NCI-H1092 treated with DMSO at 0.1 percent for 48 hours (cell line): ENCODE results near the gene ABCF3.
"Not testable (repeated sequence)": the region's sequence is repeated elsewhere in the genome, so short reads cannot be mapped to it uniquely, and the experiment has no call there.

ENCODE experiments used
- DNase-seq: peaks from one replicate; lab custom pipeline; 2025; lab: John Stamatoyannopoulos, UW

The ABCF3 gene, protein sequence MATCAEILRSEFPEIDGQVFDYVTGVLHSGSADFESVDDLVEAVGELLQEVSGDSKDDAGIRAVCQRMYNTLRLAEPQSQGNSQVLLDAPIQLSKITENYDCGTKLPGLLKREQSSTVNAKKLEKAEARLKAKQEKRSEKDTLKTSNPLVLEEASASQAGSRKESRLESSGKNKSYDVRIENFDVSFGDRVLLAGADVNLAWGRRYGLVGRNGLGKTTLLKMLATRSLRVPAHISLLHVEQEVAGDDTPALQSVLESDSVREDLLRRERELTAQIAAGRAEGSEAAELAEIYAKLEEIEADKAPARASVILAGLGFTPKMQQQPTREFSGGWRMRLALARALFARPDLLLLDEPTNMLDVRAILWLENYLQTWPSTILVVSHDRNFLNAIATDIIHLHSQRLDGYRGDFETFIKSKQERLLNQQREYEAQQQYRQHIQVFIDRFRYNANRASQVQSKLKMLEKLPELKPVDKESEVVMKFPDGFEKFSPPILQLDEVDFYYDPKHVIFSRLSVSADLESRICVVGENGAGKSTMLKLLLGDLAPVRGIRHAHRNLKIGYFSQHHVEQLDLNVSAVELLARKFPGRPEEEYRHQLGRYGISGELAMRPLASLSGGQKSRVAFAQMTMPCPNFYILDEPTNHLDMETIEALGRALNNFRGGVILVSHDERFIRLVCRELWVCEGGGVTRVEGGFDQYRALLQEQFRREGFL

GRCh38 chr3:184186184-184186901 lies at the start of gene ABCF3:
Gene ABCF3 (plus strand): TSS chr3:184186199. CDS start chr3:184186208, 9 bp downstream.
- DNase-seq, result no peak

DNA sequence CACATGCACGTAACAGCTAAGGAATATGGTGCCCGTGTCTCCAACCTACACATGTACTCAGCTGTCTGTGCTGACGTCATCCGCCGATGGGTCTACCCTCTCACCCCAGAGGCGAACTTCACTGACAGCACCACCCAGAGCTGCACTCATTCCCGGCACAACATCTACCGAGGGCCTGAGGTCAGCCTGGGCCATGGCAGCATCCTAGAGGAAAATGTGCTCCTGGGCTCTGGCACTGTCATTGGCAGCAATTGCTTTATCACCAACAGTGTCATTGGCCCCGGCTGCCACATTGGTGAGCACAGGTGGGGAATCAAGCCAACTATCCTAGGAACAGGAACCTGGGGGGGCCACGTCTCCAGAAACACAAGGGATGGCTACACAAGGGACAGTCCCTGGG lies 45.6 kb upstream of the ABCF3 start:
- DNase-seq, result no peak

DNA sequence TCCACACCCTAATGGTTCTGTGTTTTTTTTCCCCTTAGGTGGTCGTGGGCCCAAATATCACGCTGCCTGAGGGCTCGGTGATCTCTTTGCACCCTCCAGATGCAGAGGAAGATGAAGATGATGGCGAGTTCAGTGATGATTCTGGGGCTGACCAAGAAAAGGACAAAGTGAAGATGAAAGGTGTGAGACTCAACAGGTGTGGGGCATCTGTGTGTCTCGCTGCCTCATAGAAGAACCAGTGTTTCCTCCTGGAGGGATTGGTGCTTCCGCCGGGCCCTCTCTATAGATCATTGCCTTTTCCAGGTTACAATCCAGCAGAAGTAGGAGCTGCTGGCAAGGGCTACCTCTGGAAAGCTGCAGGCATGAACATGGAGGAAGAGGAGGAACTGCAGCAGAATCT lies 43.8 kb upstream of the ABCF3 start:
- no peak for DNase-seq

DNA sequence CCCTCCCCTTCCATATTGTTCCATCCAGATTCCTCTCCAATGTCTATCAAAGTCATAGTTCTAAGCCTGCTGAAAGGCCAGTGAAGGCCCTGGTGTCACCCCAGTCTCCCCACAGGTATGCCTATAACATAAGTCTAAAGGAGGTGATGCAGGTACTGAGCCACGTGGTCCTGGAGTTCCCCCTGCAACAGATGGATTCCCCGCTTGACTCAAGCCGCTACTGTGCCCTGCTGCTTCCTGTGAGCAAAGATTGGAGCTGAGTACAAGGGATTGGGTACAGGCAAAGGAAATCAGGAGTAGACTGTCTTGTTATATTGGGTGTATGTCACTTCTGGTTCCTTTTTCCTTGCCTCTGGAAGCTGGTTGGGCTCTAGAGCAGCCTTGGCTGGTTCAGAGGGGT lies 42.7 kb upstream of the ABCF3 start:
- DNase-seq, result no peak

- no peak for DNase-seq
Observed at GRCh38 chr3:184144505-184144904, 41.5 kb upstream of the ABCF3 start.

- DNase-seq, result peak; percentile 15
Observed at GRCh38 chr3:184145111-184145524, 40.9 kb upstream of the ABCF3 start.

DNA sequence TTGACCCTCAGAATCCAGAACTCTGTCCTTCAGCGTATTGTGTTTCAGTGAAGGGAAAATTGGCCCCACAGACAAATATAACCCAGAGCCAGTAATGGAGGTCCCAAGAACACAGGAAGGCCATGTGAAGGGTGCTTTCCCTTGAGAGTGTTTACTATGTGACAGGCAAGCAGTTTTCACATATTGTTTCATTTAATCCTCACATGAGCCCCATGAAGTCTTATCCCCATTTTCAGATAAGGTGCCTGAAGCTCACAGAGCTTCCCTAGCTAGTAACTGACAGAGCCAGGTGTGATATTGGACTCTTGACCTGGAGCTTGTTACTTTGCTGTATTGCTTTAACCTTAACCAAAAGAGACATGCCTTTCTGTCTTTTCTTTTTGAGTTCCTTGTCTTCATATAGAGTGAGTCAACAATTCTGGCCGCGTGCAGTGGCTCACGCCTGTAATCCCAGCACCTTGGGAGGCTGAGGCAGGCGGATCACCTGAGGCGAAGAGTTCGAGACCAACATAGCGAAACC lies 40.2 kb upstream of the ABCF3 start:
- no peak for DNase-seq

DNA sequence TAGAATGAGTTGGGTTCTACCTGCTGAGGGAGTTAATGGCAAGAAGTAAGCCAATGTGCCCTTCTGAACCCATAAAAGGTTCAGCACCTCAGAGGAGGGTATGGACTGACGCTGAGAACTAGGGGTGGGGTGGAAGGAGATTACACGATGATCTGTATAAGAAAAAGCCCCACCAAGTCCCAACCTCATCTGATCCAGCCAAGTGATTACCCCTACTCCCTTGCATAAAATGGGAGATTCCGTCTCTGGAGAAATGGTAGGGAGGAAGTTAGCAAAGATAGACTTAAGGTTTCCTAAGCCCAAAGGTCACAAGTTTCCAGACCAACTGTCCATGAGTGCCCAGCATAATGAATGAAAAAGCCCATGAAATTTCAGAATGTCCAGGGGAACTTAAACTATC lies 37.9 kb upstream of the ABCF3 start:
- DNase-seq, result no peak

DNA sequence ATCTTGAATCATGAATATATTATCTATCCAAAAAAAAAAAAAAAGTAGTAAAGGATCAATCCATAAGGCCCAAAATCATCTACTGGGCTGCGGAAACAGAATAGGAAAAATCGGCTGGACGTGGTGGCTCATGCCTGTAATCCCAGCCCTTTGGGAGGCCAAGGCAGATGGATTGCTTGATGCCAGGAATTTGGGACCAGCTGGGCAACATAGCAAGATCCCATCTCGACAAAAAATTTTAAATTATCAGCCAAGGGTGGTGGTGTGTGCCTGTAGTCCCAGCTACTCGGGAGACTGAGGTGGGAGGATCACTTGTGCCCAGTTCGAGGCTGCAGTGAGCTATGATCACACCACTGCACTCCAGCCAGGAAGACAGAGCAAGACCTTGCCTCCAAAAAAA lies 36.9 kb upstream of the ABCF3 start:
- DNase-seq, result no peak

DNA sequence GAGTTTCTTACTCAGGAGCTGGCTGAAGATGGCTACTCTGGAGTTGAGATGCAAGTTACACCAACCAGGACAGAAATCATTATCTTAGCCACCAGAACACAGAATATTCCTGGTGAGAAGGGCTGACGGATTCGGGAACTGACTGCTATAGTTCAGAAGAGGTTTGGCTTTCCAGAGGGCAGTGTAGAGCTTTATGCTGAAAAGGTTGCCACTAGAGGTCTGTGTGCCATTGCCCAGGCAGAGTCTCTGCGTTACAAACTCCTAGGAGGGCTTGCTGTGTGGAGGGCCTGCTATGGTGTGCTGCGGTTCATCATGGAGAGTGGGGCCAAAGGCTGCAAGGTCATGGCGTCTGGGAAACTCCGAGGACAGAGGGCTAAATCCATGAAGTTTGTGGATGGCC lies 36.2 kb upstream of the ABCF3 start:
- DNase-seq, result not testable (repeated sequence)

DNA sequence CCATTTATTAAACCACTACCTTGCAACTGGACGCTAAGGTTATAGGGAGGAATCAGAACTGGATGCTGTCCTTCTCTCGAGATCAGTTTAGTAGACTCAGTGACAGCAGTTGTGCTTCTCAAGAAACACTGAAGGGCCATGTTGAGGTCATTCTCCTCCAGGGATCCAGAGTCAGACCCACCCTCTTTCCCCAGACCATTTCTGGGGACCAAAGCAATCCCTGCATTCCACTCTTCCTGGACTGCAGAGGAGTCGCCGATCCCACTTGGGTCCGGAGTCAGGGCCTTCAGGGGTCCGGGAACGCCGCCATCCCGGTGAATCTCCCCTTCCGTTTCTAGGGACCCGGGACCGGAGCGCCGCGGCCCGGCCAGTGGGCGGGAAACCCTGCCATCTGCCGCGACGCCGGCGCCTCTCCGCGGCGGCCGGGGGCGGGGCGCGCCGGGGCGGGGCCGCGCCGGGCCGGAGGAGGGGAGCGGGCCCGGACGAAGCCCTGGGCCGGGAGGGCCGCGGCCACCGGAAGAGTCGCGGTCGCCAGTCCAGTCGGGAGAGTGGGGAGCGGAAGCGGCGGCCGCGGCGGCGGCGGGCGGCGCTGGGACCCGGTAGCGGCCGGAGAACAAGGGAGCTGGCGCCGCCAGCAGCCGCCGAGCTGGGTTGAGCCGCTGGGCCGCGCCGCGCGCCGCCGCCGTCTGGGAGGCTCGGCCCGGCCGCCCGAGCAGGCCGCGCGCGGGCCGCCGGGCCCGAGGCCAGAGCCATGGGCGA lies 30.9 kb upstream of the ABCF3 start, which contains the start of gene DVL3:
Gene DVL3, plus strand, starts transcription at position 493 of the 759 bp plus-strand sequence. Its CDS starts 259 bp downstream, at position 752.
- DNase-seq, result peak; percentile 61

DNA sequence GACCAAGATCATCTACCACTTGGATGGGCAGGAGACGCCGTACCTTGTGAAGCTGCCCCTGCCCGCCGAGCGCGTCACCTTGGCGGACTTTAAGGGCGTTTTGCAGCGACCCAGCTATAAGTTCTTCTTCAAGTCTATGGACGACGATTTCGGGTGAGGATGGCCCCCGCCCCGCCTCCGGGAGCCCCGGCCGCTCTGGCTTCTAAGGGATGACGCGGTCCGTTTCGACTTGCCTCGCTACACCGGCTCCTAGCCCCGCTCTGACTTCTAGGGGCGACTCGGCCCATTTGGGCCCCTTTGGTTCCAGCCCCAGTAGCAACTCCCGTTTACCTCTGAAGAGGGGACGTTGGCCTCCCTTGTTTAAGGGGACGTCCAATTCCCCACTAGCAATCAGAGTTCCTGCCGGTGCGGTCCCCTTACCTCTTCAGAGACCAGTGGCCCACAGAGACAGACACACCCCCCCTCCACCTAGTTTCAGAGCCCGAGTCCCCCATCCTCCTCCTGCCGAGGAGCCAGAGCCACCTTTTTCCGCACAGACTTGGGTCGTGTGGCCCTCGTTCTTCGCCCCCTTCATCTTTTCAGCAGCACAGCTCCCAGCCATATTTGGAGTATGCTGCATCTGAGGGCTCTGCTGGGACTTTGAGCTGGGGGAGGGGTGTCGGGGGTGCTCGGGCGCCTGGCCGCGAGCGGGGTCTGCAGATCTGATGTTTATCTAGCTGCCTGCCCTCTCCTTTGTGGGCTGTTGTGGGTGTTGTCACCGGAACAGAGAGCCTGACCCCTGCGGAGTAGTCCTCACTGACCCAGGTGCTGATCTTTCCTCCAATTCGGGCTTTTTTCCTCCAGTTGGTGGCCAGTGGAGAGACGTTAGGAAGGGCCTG lies 30.1 kb upstream of the ABCF3 start:
- peak; percentile 29 for DNase-seq

- DNase-seq, result peak; percentile 18
Observed at GRCh38 chr3:184156522-184156955, 29.5 kb upstream of the ABCF3 start.

GRCh38 chr3:184157206-184157605 lies 28.8 kb upstream of the ABCF3 start:
- DNase-seq, result no peak

DNA sequence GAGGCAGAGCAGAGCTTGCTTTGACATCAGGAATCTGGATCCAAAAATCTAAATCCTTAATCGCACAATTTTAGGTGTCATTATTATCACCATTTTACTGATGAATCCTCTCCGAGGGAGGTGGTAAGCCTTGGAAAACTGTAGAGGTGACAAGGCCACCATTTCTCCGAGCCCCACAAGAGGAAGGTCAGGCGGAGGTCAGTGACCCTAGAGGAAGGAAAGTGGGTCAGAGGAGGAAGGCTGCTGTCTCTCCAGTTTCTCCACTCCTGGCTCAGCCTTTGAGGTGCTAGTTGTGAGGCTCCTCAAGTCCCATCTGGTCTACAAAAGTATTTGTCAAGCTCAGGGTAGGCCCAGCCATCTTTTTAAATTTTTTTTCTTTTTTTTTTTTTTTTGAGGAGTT lies 27.6 kb upstream of the ABCF3 start:
- DNase-seq, result no peak

GRCh38 chr3:184160456-184160855 lies 25.5 kb upstream of the ABCF3 start:
- DNase-seq, result no peak

DNA sequence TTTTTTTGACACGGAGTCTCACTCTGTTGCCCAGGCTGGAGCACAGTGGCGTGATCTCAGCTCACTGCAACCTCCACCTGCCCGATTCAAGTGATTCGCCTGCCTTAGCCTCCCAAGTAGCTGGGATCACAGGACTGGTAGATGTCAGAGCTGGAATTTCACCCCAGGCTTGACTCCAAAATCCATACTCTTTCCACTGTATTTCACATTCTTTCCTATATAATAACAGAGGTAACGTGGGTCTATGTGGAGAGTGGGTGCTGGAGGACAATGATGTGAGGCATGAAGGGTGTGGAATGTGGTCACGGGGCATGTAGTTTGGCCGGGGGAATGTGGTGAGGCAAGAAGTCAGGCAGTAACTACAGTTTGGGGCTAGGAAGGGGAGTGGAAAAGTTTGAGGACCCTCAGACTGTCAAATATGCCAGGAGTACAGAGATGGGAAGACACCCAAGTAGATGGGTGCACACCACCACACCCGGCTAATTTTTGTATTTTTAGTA lies 23.4 kb upstream of the ABCF3 start:
- DNase-seq, result not testable (repeated sequence)

DNA sequence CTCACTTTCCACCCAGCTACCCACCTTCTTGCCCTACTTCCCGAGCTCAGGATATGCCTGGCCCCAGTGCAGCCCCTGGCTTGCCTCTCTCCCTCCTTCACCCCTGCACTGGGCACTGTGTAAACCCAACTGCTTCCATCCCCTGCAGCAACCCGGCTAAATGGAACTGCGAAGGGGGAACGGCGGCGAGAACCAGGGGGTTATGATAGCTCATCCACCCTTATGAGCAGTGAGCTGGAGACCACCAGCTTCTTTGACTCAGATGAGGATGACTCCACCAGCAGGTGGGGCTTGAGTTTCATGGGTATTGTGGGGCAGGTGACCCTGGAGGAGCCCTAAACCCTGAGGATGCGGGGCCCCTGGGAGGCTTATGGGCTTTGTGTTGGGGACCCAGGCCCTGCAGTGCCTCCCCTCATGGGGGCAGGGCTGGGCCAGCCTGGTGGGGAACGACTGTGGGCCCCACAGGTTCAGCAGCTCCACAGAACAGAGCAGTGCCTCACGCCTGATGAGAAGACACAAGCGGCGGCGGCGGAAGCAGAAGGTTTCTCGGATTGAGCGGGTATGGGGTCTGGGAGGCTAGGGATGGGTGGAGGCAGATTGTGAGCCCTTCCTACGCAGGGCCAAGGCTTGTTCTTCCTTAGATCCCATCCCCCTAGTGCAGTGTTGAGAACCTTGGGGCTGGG lies 21.2 kb upstream of the ABCF3 start:
- DNase-seq, result no peak

- DNase-seq, result no peak
Observed at GRCh38 chr3:184165543-184165942, 20.5 kb upstream of the ABCF3 start.

GRCh38 chr3:184166671-184167070 lies 19.3 kb upstream of the ABCF3 start:
- DNase-seq, result no peak
